GM12872 (cell line): ENCODE results near the gene CSNK1A1L.

Experiments used
- CTCF ChIP-seq: IDR thresholded peaks from 3 replicates; pipeline ENCODE4 v1.5.1; 2011; ENCODE audit warnings: low read depth, mild to moderate bottlenecking, low read length, moderate library complexity; ENCODE audit not compliant: insufficient read depth

Gene CSNK1A1L

GRCh38 chr13:37105251-37105714, at the start of gene CSNK1A1L:
Gene CSNK1A1L (minus strand): TSS chr13:37105664. CDS start chr13:37105256, 408 bp downstream.
- no peak for TF ChIP-seq CTCF

- TF ChIP-seq CTCF = no peak
Observed at GRCh38 chr13:37149380-37149779, 43.9 kb upstream of the CSNK1A1L start.

- TF ChIP-seq CTCF = no peak
Observed at GRCh38 chr13:37148501-37148900, 43.0 kb upstream of the CSNK1A1L start.

- TF ChIP-seq CTCF = no peak
Observed at GRCh38 chr13:37144661-37145060, 39.2 kb upstream of the CSNK1A1L start.

- TF ChIP-seq CTCF = no peak
Observed at GRCh38 chr13:37143911-37144310, 38.4 kb upstream of the CSNK1A1L start.

- no peak for TF ChIP-seq CTCF
Observed at GRCh38 chr13:37142877-37143276, 37.4 kb upstream of the CSNK1A1L start.

- TF ChIP-seq CTCF = no peak
Observed at GRCh38 chr13:37141011-37141410, 35.5 kb upstream of the CSNK1A1L start.
